Psoas muscle (tissue), 8 donors: ENCODE measurements around the gene MCL1. TPM values are rescaled to one million over a fixed set of nuclear protein-coding genes. Genes with fewer than 3 reads are reported as not detected.
"Not testable (repeated sequence)": the region's sequence is repeated elsewhere in the genome, so short reads cannot be mapped to it uniquely, and the experiment has no call there.

Experiments
- ATAC-seq, 4 donors: fragments of 200-7000 bp; cut with Tn5 transposase; one replicate each; pipeline ENCODE4 v1.9.1; 2020; ENCODE audit warnings: moderate library complexity in 3 of 4, mild to moderate bottlenecking in 2 of 4
- DNase-seq, 2 donors: peaks; one replicate each; pipeline ENCODE4 v3.0.0-alpha.2; 2020
- H3K27ac ChIP-seq: fragments of 200-600 bp; one replicate; pipeline ENCODE4 v1.8.0; 2022
- H3K27me3 ChIP-seq, 3 donors: fragments of 200-600 bp in 1 of 3; one replicate each; pipeline versions ENCODE4 v1.6.1 to v1.8.0; 2013 to 2022; ENCODE audit warnings: low read length in 2 of 3, mild to moderate bottlenecking in 2 of 3, moderate library complexity in 1 of 3; ENCODE audit not compliant: insufficient read depth in 3 of 3
- H3K36me3 ChIP-seq, 2 donors: fragments of 200-600 bp in 1 of 2; one replicate each; pipeline versions ENCODE4 v1.6.1 to v1.8.0; 2013 to 2022; ENCODE audit warnings: low read depth in 1 of 2, mild to moderate bottlenecking in 1 of 2, moderate library complexity in 1 of 2; ENCODE audit not compliant: insufficient read depth in 1 of 2
- H3K4me1 ChIP-seq: fragments of 200-600 bp; one replicate; pipeline ENCODE4 v1.8.0; 2022
- H3K4me3 ChIP-seq: fragments of 200-600 bp; one replicate; pipeline ENCODE4 v1.8.0; 2022; ENCODE audit warnings: mild to moderate bottlenecking
- H3K9me3 ChIP-seq: fragments of 200-600 bp; one replicate; pipeline ENCODE4 v1.8.0; 2022
- CTCF ChIP-seq: fragments of 200-600 bp; IDR thresholded peaks from one replicate; pipeline ENCODE4 v1.8.0; 2022; ENCODE audit warnings: antibody characterized with exemption
- WGBS, 3 donors: extraction: QIAGEN DNeasy Blood & Tissue Kit; methylation state at CpG; one replicate each; pipeline versions ENCODE4 v1.1.6 to v1.1.7; 2013; 5-methylcytosine and 5-hydroxymethylcytosine counted together
- intact Hi-C, 2 donors: fragments of 100-400 bp; cut with DNase I; formaldehyde crosslinking; loops; one replicate each; pipeline versions ENCODE4 v1.11.0 to v1.14.2; 2022
- polyA plus RNA-seq, 3 donors: library from polyadenylated mRNA; stranded (reverse); fragments of 200-250 nt; gene quantifications; one replicate each; pipeline ENCODE4 v1.2.3, GENCODE V29; 2013
- total RNA-seq, 4 donors: library from RNA; stranded (reverse); fragmentation: NEBNext Ultra II Directional in 2 of 4; extraction: Animal tissue kit (Norgen Biotek cat#: 25700) in 2 of 4; gene quantifications; one replicate each; pipeline versions ENCODE4 v1.2.1 to v1.2.4, GENCODE V29; 2021 to 2023
- donor health status: healthy with polysubstance abuse.
- donor health status: DM: no; HTN: no; CAD: no; lungs with moderate emphysema.
- donor health status: Bipolar disorder and iron deficiency.
- donor health status: healthy.
- donor health status: DM: yes; HTN: yes; CAD: no.
- donor health status: DM: no; HTN: no; CAD: no.
- donor health status: DM: no; HTN: no; CAD: no.
- donor health status: DM: yes; HTN: yes; CAD: no.

Gene MCL1
- total and polyA plus RNA-seq, 7 donors, result 97.2 to 192 (median 128) TPM

GRCh38 chr1:150575518-150576366, 3.7 kb downstream of the MCL1 start:
- TF ChIP-seq CTCF, result no peak
- Histone ChIP-seq H3K4me1 (peaks cover 41% of the 10 kb centered on the region), H3K27me3 (no peaks in the 10 kb centered on the region), H3K9me3 (no peaks in the 10 kb centered on the region), H3K27ac (peak overlapping the region; percentile 100), H3K36me3 (peaks cover 18 to 71% of the 10 kb centered on the region in 2 donors), H3K4me3 (peak overlapping the region; percentile 92)
- peak; percentile 23 to 62 (median 56) for ATAC-seq
- intact Hi-C loops, result loop anchor here (5.0 kb wide), 1 partner anchor 47 kb away; no protein-coding TSS in a partner anchor
- 0 to 3% (median 3%) methylated on average over 1 of the region's 1 CpG for WGBS, 3 donors
- DNase-seq, result no peak

GRCh38 chr1:150575072-150575489, 4.3 kb downstream of the MCL1 start:
- H3K4me1 ChIP-seq, result peaks cover 37% of the 10 kb centered on the region
- no peaks in the 10 kb centered on the region for H3K9me3 ChIP-seq
- TF ChIP-seq CTCF, result no peak
- no peaks in the 10 kb centered on the region for H3K27me3 ChIP-seq
- WGBS, 3 donors, result 10 to 14% (median 11%) methylated on average over 4 of the region's 4 CpGs
- H3K4me3 ChIP-seq, result peak overlapping the region; percentile 92
- peak in 1 of 2 donors; percentile 51 for DNase-seq
- peak overlapping the region; percentile 100 for H3K27ac ChIP-seq
- intact Hi-C loops, result loop anchor here (5.0 kb wide), 1 partner anchor 47 kb away; no protein-coding TSS in a partner anchor
- H3K36me3 ChIP-seq, result peaks cover 18 to 73% of the 10 kb centered on the region in 2 donors
- ATAC-seq, result peak; percentile 53 to 68 (median 63)

GRCh38 chr1:150574260-150575071, 4.9 kb downstream of the MCL1 start:
- intact Hi-C loops, result loop anchor here (5.0 kb wide), 1 partner anchor 48 kb away; no protein-coding TSS in a partner anchor
- WGBS, 3 donors, result 23 to 43% (median 32%) methylated on average over 6 of the region's 6 CpGs
- Histone ChIP-seq H3K4me1 (peaks cover 43% of the 10 kb centered on the region), H3K4me3 (peak overlapping the region; percentile 92), H3K27me3 (no peaks in the 10 kb centered on the region), H3K36me3 (peaks cover 18 to 73% of the 10 kb centered on the region in 2 donors), H3K9me3 (no peaks in the 10 kb centered on the region), H3K27ac (peak overlapping the region; percentile 100)
- no peak for TF ChIP-seq CTCF
- no peak for ATAC-seq
- DNase-seq, result no peak

GRCh38 chr1:150573648-150574071, 5.8 kb downstream of the MCL1 start:
- H3K27me3 ChIP-seq, ATAC-seq, intact Hi-C loops, H3K9me3 ChIP-seq: not testable (repeated sequence)
- peak in 1 of 2 donors; percentile 46 for DNase-seq
- Histone ChIP-seq H3K36me3 (peaks cover 18 to 73% of the 10 kb centered on the region in 2 donors), H3K4me1 (peaks cover 51% of the 10 kb centered on the region), H3K27ac (peak overlapping the region; percentile 100), H3K4me3 (peak overlapping the region; percentile 92)
- WGBS, 3 donors, result 47 to 76% (median 51%) methylated on average over 13 of the region's 13 CpGs
